ENCODE data around the gene STEAP3. TPM values are rescaled to one million over a fixed set of nuclear protein-coding genes. Genes with fewer than 3 reads are reported as not detected.

Gene STEAP3
- total RNA-seq, 2 experiments from 2014 or later: 0.14 to 0.16 TPM

GRCh38 chr2:119292226-119292625, 68.6 kb downstream of the STEAP3 start:
- no peak overlapping the region for H3K4me3 Mint-ChIP-seq
- ChIA-PET CTCF (interaction anchor here (1.3 kb wide), 1 partner anchor 411 kb away, joined by 4 read pairs; no protein-coding TSS in a partner anchor), POLR2A (no interaction called here)
- no peaks in the 10 kb centered on the region for H3K36me3 Mint-ChIP-seq (ENCODE audit: low read depth)
- ATAC-seq: no peak
- no peaks in the 10 kb centered on the region for H3K4me1 Mint-ChIP-seq
- no peaks in the 10 kb centered on the region for H3K9me3 Mint-ChIP-seq (ENCODE audit: low read depth)
- H3K27me3 Mint-ChIP-seq: no peaks in the 10 kb centered on the region
- no peak for DNase-seq
- intact Hi-C loops (cut with DNase I, micrococcal nuclease): no loop called here
- H3K27ac Mint-ChIP-seq: no peak overlapping the region

- Mint-ChIP-seq H3K27me3 (no peaks in the 10 kb centered on the region), H3K36me3 (ENCODE audit: low read depth) (no peaks in the 10 kb centered on the region), H3K27ac (no peak overlapping the region), H3K4me3 (no peak overlapping the region), H3K9me3 (ENCODE audit: low read depth) (no peaks in the 10 kb centered on the region), H3K4me1 (no peaks in the 10 kb centered on the region)
- DNase-seq: no peak
- CTCF ChIA-PET: interaction anchor here (1.3 kb wide), 1 partner anchor 412 kb away, joined by 4 read pairs; no protein-coding TSS in a partner anchor
- POLR2A ChIA-PET: no interaction called here
- intact Hi-C loops (cut with DNase I, micrococcal nuclease): no loop called here
- ATAC-seq: no peak
Measured at GRCh38 chr2:119293254-119293653, 69.6 kb downstream of the STEAP3 start.

- Mint-ChIP-seq H3K36me3 (ENCODE audit: low read depth) (no peaks in the 10 kb centered on the region), H3K4me1 (no peaks in the 10 kb centered on the region), H3K27ac (no peak overlapping the region), H3K9me3 (ENCODE audit: low read depth) (no peaks in the 10 kb centered on the region), H3K4me3 (no peak overlapping the region), H3K27me3 (no peaks in the 10 kb centered on the region)
- ATAC-seq: no peak
- POLR2A ChIA-PET: no interaction called here
- DNase-seq: no peak
- intact Hi-C loops (cut with DNase I, micrococcal nuclease): no loop called here
- CTCF ChIA-PET: interaction anchor here (0.7 kb wide), 1 partner anchor 76 kb away, joined by 3 read pairs; no protein-coding TSS in a partner anchor
Measured at GRCh38 chr2:119293900-119294299, 70.3 kb downstream of the STEAP3 start.

- intact Hi-C loops (cut with DNase I, micrococcal nuclease): no loop called here
- ChIA-PET POLR2A (no interaction called here), CTCF (no interaction called here)
- ATAC-seq: no peak
- DNase-seq: no peak
- no peak overlapping the region for H3K27ac Mint-ChIP-seq
- no peaks in the 10 kb centered on the region for H3K9me3 Mint-ChIP-seq (ENCODE audit: low read depth)
- no peaks in the 10 kb centered on the region for H3K27me3 Mint-ChIP-seq
- no peak overlapping the region for H3K4me3 Mint-ChIP-seq
- no peaks in the 10 kb centered on the region for H3K36me3 Mint-ChIP-seq (ENCODE audit: low read depth)
- no peaks in the 10 kb centered on the region for H3K4me1 Mint-ChIP-seq
Measured at GRCh38 chr2:119294671-119295070, 71.0 kb downstream of the STEAP3 start.

- ChIA-PET CTCF (no interaction called here), POLR2A (no interaction called here)
- H3K4me1 Mint-ChIP-seq: no peaks in the 10 kb centered on the region
- no peaks in the 10 kb centered on the region for H3K36me3 Mint-ChIP-seq (ENCODE audit: low read depth)
- DNase-seq (no peak), ATAC-seq (no peak)
- H3K27me3 Mint-ChIP-seq: no peaks in the 10 kb centered on the region
- intact Hi-C loops (cut with DNase I, micrococcal nuclease): no loop called here
- no peaks in the 10 kb centered on the region for H3K9me3 Mint-ChIP-seq (ENCODE audit: low read depth)
- H3K27ac Mint-ChIP-seq: no peak overlapping the region
- H3K4me3 Mint-ChIP-seq: no peak overlapping the region
Measured at GRCh38 chr2:119295688-119296375, 72.2 kb downstream of the STEAP3 start.

GRCh38 chr2:119301413-119301812, 77.8 kb downstream of the STEAP3 start:
- H3K9me3 Mint-ChIP-seq (ENCODE audit: low read depth): no peaks in the 10 kb centered on the region
- no peak overlapping the region for H3K4me3 Mint-ChIP-seq
- H3K4me1 Mint-ChIP-seq: no peaks in the 10 kb centered on the region
- ChIA-PET POLR2A (no interaction called here), CTCF (interaction anchor here (1.3 kb wide), 1 partner anchor 33 kb away, joined by 4 read pairs; no protein-coding TSS in a partner anchor)
- no peaks in the 10 kb centered on the region for H3K27me3 Mint-ChIP-seq
- DNase-seq: no peak
- H3K27ac Mint-ChIP-seq: no peak overlapping the region
- ATAC-seq: no peak
- H3K36me3 Mint-ChIP-seq (ENCODE audit: low read depth): no peaks in the 10 kb centered on the region
- intact Hi-C loops (cut with DNase I, micrococcal nuclease): no loop called here

GRCh38 chr2:119304847-119305246, 81.2 kb downstream of the STEAP3 start:
- POLR2A ChIA-PET: no interaction called here
- ATAC-seq (no peak), DNase-seq (no peak)
- no peaks in the 10 kb centered on the region for H3K27me3 Mint-ChIP-seq
- H3K9me3 Mint-ChIP-seq (ENCODE audit: low read depth): no peaks in the 10 kb centered on the region
- CTCF ChIA-PET: no interaction called here
- no peaks in the 10 kb centered on the region for H3K4me1 Mint-ChIP-seq
- intact Hi-C loops (cut with DNase I, micrococcal nuclease): no loop called here
- H3K27ac Mint-ChIP-seq: no peak overlapping the region
- no peak overlapping the region for H3K4me3 Mint-ChIP-seq
- no peaks in the 10 kb centered on the region for H3K36me3 Mint-ChIP-seq (ENCODE audit: low read depth)

- no peak for DNase-seq
- CTCF ChIA-PET: no interaction called here
- no peak for ATAC-seq
- Mint-ChIP-seq H3K9me3 (ENCODE audit: low read depth) (no peaks in the 10 kb centered on the region), H3K4me1 (no peaks in the 10 kb centered on the region), H3K4me3 (no peak overlapping the region), H3K36me3 (ENCODE audit: low read depth) (no peaks in the 10 kb centered on the region), H3K27me3 (no peaks in the 10 kb centered on the region), H3K27ac (no peak overlapping the region)
- intact Hi-C loops (cut with DNase I, micrococcal nuclease): no loop called here
- POLR2A ChIA-PET: no interaction called here
Measured at GRCh38 chr2:119305497-119306195, 82.0 kb downstream of the STEAP3 start.

GRCh38 chr2:119306196-119306590, 82.6 kb downstream of the STEAP3 start:
- no peaks in the 10 kb centered on the region for H3K27me3 Mint-ChIP-seq
- no peak for ATAC-seq
- POLR2A ChIA-PET: no interaction called here
- no peaks in the 10 kb centered on the region for H3K36me3 Mint-ChIP-seq (ENCODE audit: low read depth)
- no peaks in the 10 kb centered on the region for H3K4me1 Mint-ChIP-seq
- no peak overlapping the region for H3K4me3 Mint-ChIP-seq
- no peak for DNase-seq
- intact Hi-C loops (cut with DNase I, micrococcal nuclease): no loop called here
- CTCF ChIA-PET: no interaction called here
- H3K27ac Mint-ChIP-seq: no peak overlapping the region
- H3K9me3 Mint-ChIP-seq (ENCODE audit: low read depth): no peaks in the 10 kb centered on the region

GRCh38 chr2:119307419-119308140, 83.9 kb downstream of the STEAP3 start:
- intact Hi-C loops (cut with DNase I, micrococcal nuclease): no loop called here
- POLR2A ChIA-PET: no interaction called here
- no peak overlapping the region for H3K27ac Mint-ChIP-seq

GRCh38 chr2:119308793-119309330, 85.2 kb downstream of the STEAP3 start:
- no peak overlapping the region for H3K4me3 Mint-ChIP-seq
- no peak overlapping the region for H3K27ac Mint-ChIP-seq
- H3K36me3 Mint-ChIP-seq (ENCODE audit: low read depth): no peaks in the 10 kb centered on the region
- ChIA-PET POLR2A (no interaction called here), CTCF (no interaction called here)
- no peak for DNase-seq
- no peaks in the 10 kb centered on the region for H3K4me1 Mint-ChIP-seq
- no peaks in the 10 kb centered on the region for H3K27me3 Mint-ChIP-seq
- ATAC-seq: no peak
- no peaks in the 10 kb centered on the region for H3K9me3 Mint-ChIP-seq (ENCODE audit: low read depth)
- intact Hi-C loops (cut with DNase I, micrococcal nuclease): no loop called here

More at GRCh38 chr2:119307419-119308140, 83.9 kb downstream of the STEAP3 start:
- Mint-ChIP-seq H3K4me1 (no peaks in the 10 kb centered on the region), H3K9me3 (ENCODE audit: low read depth) (no peaks in the 10 kb centered on the region), H3K27me3 (no peaks in the 10 kb centered on the region), H3K36me3 (ENCODE audit: low read depth) (no peaks in the 10 kb centered on the region), H3K4me3 (no peak overlapping the region)
- DNase-seq: no peak
- CTCF ChIA-PET: no interaction called here
- ATAC-seq: no peak

All from activated CD4-positive, alpha-beta T cell treated with anti-CD3 and anti-CD28 coated beads for 36 hours (primary cell).